Measurements from ENCODE around the gene FGF14. TPM values are rescaled to one million over a fixed set of nuclear protein-coding genes. Genes with fewer than 3 reads are reported as not detected.

Gene FGF14
- total RNA-seq, 4 donors from 2014 or later, result 0.04 to 1.4 (median 0.38) TPM

- Histone ChIP-seq H3K9me3 (no peaks in the 10 kb centered on the region), H3K27me3 (no peaks in the 10 kb centered on the region), H3K4me1 (no peaks in the 10 kb centered on the region), H3K4me3 (replicated peaks in 1 of 3) (no peak overlapping the region), H3K36me3 (no peaks in the 10 kb centered on the region), H3K27ac (no peak overlapping the region)
- DNase-seq, result no peak
- intact Hi-C loops (cut with DNase I), result loop anchor here (10.0 kb wide), 1 partner anchor 609 kb away; no protein-coding TSS in a partner anchor
- WGBS, 2 donors, result 65 to 71% methylated on average over 6 of the region's 6 CpGs
- TF ChIP-seq POLR2A (IDR thresholded peaks at IDR 0.05), result no peak
- TF ChIP-seq CTCF (IDR thresholded peaks at IDR 0.05), result no peak
Measured at GRCh38 chr13:101945435-101945834, 456.4 kb downstream of the FGF14 start.

- intact Hi-C loops (cut with DNase I), result loop anchor here (10.0 kb wide), 1 partner anchor 610 kb away; no protein-coding TSS in a partner anchor
- Histone ChIP-seq H3K36me3 (no peaks in the 10 kb centered on the region), H3K27ac (no peak overlapping the region), H3K27me3 (no peaks in the 10 kb centered on the region), H3K9me3 (no peaks in the 10 kb centered on the region), H3K4me3 (replicated peaks in 1 of 3) (no peak overlapping the region), H3K4me1 (no peaks in the 10 kb centered on the region)
- no peak for DNase-seq
- no peak for TF ChIP-seq POLR2A (IDR thresholded peaks at IDR 0.05)
- no peak for TF ChIP-seq CTCF (IDR thresholded peaks at IDR 0.05)
- WGBS, 2 donors, result 67% methylated on average over 2 of the region's 2 CpGs
Measured at GRCh38 chr13:101944521-101944920, 457.3 kb downstream of the FGF14 start.

- intact Hi-C loops (cut with DNase I), result loop anchor here (10.0 kb wide), 1 partner anchor 612 kb away; no protein-coding TSS in a partner anchor
- 61 to 73% methylated on average over 2 of the region's 2 CpGs for WGBS, 2 donors
- H3K27ac ChIP-seq, result no peak overlapping the region
- no peaks in the 10 kb centered on the region for H3K4me1 ChIP-seq
- H3K9me3 ChIP-seq, result no peaks in the 10 kb centered on the region
- no peak for DNase-seq
- no peaks in the 10 kb centered on the region for H3K27me3 ChIP-seq
- TF ChIP-seq POLR2A (IDR thresholded peaks at IDR 0.05) (no peak), CTCF (IDR thresholded peaks at IDR 0.05) (no peak)
- no peaks in the 10 kb centered on the region for H3K36me3 ChIP-seq
- no peak overlapping the region for H3K4me3 ChIP-seq (replicated peaks in 1 of 3)
Measured at GRCh38 chr13:101942535-101943157, 459.2 kb downstream of the FGF14 start.

GRCh38 chr13:101942038-101942437 lies 459.8 kb downstream of the FGF14 start:
- no peak for DNase-seq
- Histone ChIP-seq H3K27ac (no peak overlapping the region), H3K4me1 (no peaks in the 10 kb centered on the region), H3K36me3 (no peaks in the 10 kb centered on the region), H3K27me3 (no peaks in the 10 kb centered on the region), H3K9me3 (no peaks in the 10 kb centered on the region), H3K4me3 (replicated peaks in 1 of 3) (no peak overlapping the region)
- WGBS, 2 donors, result 0 to 2% methylated on average over 1 of the region's 1 CpG
- intact Hi-C loops (cut with DNase I), result loop anchor here (10.0 kb wide), 1 partner anchor 613 kb away; no protein-coding TSS in a partner anchor
- TF ChIP-seq POLR2A (IDR thresholded peaks at IDR 0.05) (no peak), CTCF (IDR thresholded peaks at IDR 0.05) (peak in 5 of 6 experiments; percentile 33 to 67 (median 54))

- intact Hi-C loops (cut with DNase I), result loop anchor here (10.0 kb wide), 1 partner anchor 614 kb away; no protein-coding TSS in a partner anchor
- Histone ChIP-seq H3K27me3 (no peaks in the 10 kb centered on the region), H3K9me3 (no peaks in the 10 kb centered on the region), H3K27ac (no peak overlapping the region), H3K4me1 (no peaks in the 10 kb centered on the region), H3K4me3 (replicated peaks in 1 of 3) (no peak overlapping the region), H3K36me3 (no peaks in the 10 kb centered on the region)
- TF ChIP-seq CTCF (IDR thresholded peaks at IDR 0.05), result peak in 3 of 6 experiments; percentile 27 to 48 (median 39)
- TF ChIP-seq POLR2A (IDR thresholded peaks at IDR 0.05), result no peak
- 44 to 48% methylated on average over 2 of the region's 2 CpGs for WGBS, 2 donors
- DNase-seq, result peak in 1 of 2 donors; percentile 37
Measured at GRCh38 chr13:101941095-101941783, 460.6 kb downstream of the FGF14 start.
